ENCODE results near the gene AGO4.
A peak's percentile ranks its signal among the peaks of the same experiment; 100 is the strongest.
"Not testable (repeated sequence)": the region's sequence is repeated elsewhere in the genome, so short reads cannot be mapped to it uniquely, and the experiment has no call there.

The AGO4 gene

DNA sequence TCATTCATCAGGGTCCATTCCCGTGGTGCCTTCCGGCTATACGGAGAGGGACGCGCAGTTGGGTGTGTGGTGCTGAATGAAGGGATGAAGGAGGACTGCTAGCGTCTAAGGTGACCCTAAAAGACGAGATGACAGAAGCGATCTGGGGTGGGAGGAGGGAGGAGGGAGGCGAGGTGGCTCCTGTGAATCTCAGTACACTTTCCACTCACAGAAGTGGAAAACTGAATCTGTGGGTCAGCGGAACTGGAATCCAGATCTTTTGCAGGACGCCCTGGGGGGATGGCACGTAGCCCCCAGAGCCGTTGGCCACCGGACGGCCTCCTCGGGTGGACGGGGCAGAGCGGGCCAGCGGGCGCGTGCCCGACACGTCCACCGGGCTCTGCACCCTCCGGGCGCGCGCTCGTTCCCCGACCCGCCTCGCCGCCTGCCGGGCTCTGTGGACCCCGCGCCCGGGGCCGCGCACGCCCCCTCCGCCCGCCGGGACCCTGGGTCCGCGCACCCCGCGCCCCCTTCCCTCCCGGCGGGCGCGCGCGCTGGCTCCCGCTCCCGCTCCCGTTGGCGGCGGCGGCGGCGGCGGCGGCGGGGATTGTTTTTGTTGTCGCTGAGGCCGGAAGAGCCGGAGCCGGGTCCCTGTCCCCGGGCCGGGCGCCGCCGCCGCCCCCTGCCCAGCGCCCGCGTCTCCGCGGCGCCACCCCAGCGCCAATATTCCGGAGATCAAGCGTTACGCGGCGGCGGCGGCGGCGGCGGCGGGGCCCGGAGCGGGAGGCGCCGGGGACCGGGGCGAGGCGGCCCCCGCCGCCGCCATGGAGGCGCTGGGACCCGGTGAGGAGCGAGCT is at the start of gene AGO4:
Gene AGO4 (plus strand): TSS at position 403 of the 836 bp plus-strand sequence. CDS start 401 bp downstream, at position 804.
- DNase-seq (ENCODE audit: low spot score): peak; percentile 19

DNA sequence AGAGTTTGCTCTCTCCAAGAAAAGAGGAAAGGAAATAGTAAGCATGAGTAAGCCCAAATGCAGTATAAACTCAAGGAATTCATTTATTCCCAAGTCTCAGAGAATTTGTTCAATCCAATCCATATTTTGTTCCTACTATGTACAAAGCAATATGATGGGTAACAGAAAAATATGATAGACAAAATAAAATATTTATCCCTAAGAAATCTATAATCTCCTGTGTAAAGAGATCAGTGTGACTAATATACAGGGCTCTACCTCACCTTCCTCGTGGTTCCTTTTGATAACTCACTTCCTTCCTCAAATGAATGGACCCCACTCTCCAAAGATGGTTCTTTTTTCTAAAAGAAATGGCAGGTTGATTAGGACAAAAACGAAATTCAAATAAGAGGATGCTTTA is 45.7 kb upstream of the AGO4 start:
- DNase-seq (ENCODE audit: low spot score): no peak

DNA sequence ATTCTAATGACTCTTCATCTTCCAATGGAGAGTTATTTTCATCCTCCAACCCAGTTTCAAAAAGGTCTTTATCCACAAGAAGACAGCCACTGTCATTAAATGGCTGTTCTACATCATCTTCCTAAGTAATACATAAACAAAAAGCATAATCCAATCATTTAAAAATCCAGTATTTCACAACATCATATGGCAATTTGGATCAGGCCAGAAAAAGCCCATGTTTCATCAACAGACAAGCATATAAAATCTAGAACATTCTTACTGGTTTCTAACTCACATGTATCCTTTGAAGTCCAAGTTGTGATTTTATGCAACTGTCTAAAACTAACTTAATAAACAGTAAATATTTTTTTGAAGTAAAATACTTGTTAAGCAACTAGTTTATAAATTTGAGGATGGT is 44.6 kb upstream of the AGO4 start:
- DNase-seq (ENCODE audit: low spot score): no peak

DNA sequence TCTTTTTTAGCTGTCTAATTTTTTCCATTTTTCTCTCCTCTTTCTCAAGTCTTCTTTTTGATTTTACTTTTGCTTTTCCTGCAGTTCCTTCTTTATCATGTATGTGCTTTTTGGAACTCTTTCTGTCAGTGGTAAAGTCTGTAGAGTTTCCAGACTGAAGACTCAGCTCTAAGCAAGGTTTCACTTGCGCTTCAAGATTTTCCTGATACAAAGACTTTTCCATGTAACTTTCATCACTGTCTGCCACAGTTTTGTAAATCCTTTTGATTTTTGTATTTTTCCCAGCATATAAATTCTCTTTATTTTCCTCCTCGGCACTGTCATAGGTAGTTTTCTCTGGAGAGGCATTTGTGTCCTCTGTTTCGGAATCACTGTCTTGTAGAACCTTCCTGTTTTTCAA is 43.5 kb upstream of the AGO4 start:
- DNase-seq (ENCODE audit: low spot score): no peak

DNA sequence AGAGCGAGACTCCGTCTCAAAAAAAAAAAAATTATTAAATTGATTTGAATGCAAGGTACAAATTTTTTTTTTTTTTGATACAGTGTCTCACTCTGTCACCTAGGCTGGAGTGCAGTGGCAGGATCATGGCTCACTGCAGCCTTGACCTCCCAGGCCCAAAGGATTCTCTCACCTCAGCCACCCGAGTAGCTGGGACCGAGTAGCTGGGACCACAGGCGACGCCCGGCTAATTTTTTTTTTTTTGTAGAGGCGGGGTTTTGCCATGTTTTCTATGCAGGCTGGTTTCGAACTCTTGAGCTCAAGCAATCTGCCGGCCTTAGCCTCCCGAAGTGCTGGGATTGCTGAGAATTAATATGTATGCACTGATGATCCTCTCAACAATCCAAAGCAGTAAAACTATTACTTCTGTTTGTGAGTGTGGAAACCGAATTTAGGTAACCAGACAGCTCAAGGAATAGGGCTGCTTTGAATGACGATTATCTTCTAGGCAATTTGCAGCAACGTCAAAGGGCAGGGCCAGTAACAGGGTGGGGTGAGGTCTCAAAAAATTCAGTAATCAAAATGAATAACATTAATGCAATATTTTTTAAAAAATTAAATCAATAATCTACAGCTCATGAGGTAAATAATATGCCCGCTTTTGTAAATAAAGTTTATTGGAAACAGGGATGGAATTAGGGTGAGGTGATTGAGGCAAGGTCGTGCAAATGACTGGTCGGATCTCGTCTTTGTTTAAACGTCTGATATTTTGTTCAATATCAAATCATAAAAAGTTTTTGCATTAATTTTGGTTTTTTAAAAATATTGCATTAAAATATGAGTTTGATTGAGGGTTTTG is 39.2 kb upstream of the AGO4 start:
- DNase-seq (ENCODE audit: low spot score): no peak

DNA sequence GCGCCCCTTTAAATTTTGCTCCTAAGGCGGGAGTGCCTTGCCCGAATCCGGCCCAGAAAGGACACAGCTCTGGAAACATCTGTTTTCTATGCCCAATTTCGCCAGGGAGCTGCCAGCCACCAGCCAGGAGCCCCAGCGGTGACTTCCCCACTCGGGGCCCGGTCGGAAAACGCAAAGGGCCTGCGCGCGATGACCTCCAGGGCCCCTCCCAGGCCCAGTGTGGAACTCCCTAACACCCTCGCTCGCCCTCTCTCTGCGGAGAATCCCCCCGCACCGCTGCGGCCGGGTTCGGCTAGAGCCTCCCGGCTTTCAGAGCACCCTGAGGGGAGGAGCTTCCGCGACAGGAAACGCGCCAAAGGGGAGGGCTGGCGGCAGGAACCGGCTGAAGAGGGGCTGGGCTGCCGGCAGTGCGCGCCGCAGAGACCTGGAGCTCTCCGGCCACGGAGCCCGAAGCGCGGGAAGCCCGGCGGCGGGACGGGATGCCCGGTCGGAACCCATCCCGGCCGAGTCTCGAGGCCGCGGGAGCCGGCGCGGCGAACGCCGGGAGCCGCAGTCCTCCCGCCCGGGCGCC is 38.5 kb upstream of the AGO4 start:
- peak; percentile 75 for DNase-seq (ENCODE audit: low spot score)

DNA sequence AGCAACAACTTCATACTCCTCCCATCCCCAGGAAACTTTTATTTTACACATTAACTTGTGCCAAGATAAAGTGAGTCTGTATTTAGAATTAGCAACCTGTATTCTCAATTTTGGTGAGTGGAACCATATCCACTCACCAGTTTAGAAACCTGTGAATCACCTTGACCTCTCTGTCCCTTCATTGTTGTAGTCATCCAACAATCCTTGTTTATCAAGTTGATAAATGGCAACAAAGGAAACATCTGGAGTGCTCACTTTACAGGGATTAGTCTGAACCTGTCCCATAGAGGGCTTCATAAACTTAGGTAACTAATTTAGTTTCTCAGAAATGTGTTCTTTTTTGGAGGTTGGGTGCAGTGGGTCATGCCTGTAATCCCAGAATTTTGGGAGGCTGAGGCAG is 34.1 kb upstream of the AGO4 start:
- DNase-seq (ENCODE audit: low spot score): no peak

DNA sequence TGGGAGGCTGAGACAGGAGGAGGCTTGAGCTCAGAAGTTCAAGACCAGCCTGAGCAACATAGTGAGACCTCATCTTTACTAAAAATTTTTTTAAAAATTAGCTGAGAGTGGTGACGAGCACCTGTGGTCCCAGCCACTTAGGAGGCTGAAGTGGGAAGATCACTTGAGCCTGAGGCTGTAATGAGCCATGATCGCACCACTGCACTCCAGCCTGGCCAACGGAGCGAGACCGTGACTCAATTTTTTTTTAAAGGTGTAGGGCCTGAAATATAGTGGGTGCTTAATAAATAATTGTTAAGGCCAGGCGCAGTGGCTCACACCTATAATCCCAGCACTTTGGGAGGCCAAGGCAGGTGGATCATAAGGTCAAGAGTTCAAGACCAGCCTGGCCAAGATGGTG is 31.6 kb upstream of the AGO4 start:
- DNase-seq (ENCODE audit: low spot score): not testable (repeated sequence)

DNA sequence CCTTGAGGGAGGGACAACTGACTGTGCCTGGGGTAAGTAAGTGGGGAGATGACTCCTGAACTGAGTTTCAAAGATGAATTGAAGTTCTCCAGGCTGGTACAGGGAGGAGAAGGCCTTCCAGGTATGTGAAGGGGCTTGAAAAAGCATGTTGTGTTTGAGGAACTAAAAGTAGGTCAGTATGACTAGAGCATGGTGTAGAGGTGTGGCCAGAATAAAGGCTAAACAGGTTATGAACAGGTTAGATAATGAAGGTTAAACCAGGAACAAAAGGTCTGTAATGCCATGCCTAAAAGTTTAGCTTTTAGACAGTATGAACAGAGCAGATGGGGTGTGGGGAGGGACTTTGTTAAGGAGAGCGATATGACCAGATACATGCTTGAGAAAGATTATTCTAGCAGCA is 30.7 kb upstream of the AGO4 start:
- no peak for DNase-seq (ENCODE audit: low spot score)

DNA sequence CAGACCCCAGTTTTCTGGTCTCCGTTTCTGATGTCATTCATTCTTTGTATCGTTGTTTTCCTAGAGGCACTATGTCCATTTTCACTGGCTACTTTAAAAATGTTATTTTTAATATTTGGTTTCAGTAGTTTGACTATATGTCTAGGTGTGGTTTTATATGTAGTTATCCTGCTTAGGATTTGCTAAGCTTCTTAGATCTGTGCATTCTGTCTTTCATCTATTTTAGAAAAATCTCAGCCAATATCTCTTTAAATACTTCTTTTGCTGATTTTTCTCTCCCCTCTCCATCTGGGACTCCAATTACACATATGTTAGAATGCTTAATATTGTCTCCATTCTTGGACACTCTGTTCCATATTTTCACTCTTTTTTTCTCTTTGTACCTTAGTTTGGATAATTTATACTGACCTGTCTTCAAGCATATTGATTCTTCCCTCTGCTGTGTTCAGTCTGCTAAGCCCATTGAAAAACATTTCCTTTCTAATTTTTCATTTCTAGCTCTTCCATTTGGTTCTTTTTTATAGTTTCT is 24.7 kb upstream of the AGO4 start:
- no peak for DNase-seq (ENCODE audit: low spot score)

DNA sequence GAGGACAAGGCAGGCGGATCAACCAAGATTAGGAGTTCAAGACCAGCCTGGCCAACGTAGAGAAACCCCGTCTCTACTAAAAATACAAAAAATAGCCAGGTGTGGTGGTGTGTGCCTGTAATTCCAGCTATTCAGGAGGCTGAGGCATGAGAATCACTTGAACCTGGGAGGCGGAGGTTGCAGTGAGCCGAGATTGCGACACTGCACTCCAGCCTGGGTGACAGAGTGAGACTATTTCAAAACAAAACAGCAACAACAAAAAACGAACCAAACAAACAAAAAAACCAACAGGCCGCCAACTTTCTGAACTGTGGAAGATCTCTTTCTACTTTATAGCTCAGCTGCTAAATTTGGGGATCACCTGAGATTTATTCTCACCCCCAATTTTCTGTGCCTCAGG is 23.5 kb upstream of the AGO4 start:
- not testable (repeated sequence) for DNase-seq (ENCODE audit: low spot score)

DNA sequence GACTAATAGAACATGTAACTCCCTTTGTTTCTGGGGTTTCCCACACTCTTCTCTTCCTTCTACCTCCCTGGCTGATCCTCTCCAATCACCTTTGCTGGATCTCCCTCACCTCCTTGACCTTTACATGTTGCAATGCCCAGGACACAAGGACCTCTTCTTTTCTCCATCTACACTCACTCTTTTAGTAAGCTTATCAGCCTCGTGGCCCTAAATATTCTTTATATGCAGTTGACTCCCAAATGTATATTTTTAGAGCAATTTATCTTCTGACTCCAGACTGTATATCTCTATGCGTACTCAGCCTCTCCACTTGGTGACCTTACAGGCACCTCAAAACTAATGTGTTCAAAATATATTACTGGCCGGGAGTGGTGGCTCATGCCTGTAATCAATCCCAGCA is 19.7 kb upstream of the AGO4 start:
- no peak for DNase-seq (ENCODE audit: low spot score)

DNA sequence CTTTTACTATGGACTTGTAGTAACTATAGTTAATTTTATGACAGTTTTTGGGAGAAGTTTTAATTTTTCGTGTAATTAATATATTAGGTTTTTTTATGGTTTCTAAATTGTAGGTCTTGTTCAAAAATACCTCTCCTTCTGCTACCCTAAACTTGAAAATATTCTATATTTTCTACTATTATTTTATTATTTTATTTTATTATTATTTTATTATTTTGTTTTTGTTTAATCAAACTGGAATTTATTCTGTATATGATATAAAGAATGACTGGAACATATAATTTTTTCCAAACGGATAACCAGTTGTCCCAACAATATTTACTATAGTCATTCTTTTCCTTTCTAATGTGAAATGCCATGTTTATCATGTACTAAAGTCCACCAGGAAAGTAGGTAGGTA is 17.1 kb upstream of the AGO4 start:
- DNase-seq (ENCODE audit: low spot score): no peak

DNA sequence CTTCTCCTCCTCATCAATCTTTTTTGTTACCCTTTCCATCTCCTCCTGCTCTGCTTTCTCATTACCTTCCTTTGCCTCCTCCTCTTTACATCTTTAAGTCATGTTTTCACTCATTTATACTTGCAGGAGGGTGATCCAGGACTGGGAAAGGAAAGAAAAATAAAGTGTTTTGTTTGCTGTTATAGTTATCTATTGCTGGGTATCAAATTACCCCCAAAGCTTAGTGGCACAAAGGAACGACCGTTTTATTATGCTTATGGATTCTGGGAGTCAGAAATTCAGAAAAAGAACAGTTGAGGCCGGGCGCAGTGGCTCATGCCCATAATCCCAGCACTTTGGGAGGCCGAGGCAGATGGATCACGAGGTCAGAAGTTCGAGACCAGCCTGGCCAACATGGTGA is 12.5 kb upstream of the AGO4 start:
- no peak for DNase-seq (ENCODE audit: low spot score)

DNA sequence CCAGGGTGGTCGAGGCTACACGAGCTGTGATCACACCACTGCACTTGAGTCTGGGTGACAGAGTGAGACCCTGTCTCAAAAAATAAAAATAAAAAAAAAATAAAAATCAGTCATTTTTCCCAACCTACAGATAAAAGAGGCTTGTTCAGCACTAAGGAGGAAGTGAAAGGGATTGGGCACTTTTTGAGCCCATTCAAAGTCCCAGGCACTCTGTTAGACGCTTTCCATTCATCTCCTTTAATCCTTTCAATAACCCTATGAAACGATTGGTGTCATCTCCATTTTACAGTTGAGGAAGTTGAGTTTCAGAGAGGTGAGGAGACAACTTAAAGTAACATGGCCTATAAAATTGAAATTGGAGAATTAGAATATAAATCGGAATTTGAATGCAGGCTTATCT is 10.4 kb upstream of the AGO4 start:
- no peak for DNase-seq (ENCODE audit: low spot score)

DNA sequence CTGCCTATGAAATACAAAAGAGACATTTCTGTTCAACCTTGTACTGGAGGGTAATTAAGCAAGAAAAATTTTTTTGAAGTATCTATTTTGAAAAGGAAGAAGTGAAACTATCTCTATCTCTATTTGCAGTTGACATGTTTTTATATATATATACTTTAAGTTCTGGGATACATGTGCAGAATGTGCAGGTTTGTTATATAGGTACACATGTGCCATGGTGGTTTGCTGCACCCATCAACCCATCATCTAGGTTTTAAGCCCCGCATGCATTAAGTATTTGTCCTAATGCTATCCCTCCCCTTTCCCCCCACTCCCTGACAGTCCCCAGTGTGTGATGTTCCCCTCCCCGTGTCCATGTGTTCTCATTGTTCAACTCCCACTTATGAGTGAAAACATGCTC is 9.8 kb upstream of the AGO4 start:
- not testable (repeated sequence) for DNase-seq (ENCODE audit: low spot score)

DNA sequence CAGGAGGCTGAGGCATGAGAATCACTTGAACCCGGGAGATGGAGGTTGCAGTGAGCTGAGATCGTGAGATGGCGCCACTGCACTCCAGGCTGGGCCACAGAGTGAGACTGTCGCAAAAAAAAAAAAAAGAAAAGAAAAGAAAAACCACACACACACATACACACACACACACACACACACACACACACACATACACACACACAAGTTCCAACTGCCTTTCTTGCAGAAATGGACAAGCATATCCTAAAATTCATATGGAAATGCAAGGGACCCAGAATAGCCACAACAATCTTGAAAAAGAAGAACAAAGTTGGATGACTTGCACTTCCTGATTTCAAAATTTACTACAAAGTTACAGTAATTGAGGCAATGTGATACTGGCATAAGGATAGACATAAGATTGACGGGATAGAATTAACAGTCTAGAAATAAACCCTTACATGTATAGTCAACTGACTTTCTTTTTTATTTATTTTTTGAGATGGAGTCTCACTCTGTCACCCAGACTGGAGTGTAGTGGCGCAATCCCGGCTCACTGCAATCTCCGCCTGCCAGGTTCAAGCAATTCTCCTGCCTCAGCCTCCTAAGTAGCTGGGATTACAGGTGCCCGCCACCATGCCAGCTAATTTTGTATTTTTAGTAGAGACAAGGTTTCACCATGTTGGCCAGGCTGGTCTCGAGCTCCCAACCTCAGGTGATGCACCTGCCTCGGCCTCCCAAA is 7.5 kb upstream of the AGO4 start:
- not testable (repeated sequence) for DNase-seq (ENCODE audit: low spot score)

DNA sequence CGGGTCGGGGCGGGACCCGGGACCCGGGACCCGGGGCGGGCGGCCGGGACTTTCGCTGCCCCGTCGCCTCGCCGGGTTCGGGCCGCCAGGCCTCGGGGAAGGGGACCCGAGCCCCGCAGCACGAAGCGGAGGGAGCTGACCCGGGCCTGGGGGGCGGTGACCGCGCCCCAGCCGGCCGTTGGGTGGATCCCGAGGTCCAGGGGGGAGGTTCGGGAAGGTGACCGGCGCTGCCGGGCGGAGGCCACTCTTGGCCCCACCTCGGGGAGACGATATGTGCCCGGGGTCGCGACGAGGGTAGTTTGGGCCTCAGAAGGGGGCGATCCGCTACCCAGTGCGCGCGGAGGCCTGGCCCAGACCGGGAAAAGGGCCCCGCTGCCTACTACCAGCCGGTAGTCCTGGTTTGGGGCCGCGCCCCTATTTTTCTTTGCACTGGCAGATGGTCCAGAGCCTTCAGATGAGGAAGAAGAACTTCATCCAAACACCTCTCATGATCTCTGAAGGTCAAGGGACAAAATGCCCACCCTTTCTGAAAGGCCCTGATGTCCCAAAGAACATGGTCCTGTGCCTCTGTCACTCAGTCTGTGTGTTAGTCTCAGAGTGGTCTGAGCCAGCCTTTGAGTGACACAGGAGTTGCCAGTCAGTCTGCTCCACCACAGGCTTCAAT is 766 bp downstream of the AGO4 start:
- DNase-seq (ENCODE audit: low spot score): peak; percentile 9

DNA sequence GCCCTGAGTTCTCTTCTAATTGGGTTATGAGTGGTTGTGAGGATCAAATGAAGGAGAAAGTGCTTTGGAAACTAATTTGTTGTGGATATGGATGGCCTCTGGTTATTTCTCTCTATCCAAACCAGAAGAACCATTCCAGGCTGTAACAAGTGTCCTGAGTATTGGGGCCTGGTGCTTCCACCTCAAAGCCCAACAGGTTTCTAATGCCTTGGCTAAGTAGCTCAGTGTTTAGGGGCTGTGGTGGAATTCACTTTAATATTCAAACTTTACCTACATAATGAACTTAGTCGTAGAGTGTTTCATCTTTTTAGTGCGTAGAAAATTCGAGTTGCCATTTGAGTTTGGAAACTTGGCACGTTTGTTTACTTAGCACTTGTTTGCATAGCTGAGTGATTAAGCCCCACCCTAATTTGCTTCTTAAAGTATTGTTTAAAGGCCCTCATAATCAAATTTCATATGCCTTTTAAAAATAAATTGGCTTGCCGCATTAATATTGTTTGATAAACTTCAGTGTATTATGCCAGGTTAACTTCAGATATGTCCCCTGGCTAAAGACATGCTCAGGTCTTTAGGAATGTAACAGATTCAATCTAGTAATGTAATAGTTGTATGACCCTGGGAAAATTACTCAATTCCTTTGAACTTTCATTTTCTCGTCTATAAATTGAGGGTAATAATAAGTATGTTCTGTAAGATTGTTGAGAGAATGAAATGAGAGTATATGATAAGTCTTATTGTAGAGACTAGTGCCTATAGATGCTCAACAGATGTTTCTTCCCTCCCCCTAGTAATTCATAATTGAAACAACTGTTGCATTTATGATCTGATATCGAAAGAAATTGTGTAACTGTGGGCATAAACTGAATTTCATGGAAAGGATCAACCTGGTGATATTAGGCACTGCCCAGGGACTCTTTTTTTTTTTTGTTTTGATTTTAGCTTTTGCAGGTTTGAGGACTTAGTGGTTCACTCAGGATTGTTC is 1.6 kb downstream of the AGO4 start:
- DNase-seq (ENCODE audit: low spot score): no peak
